GM10266 (cell line): ENCODE results near the gene PLA2G4D.
"Not testable (repeated sequence)": the region's sequence is repeated elsewhere in the genome, so short reads cannot be mapped to it uniquely, and the experiment has no call there.

ENCODE experiments used
- DNase-seq: peaks from one replicate; pipeline ENCODE4 v3.0.0; 2012; ENCODE audit errors: extremely low spot score
- TF ChIP-seq, protein P1 (sequence below): IDR thresholded peaks from 2 replicates; pipeline ENCODE4 v1.5.1; 2012; ENCODE audit warnings: mild to moderate bottlenecking, low read depth; ENCODE audit not compliant: control insufficient read depth, insufficient read depth; ENCODE audit errors: missing control alignments

The PLA2G4D gene

DNA sequence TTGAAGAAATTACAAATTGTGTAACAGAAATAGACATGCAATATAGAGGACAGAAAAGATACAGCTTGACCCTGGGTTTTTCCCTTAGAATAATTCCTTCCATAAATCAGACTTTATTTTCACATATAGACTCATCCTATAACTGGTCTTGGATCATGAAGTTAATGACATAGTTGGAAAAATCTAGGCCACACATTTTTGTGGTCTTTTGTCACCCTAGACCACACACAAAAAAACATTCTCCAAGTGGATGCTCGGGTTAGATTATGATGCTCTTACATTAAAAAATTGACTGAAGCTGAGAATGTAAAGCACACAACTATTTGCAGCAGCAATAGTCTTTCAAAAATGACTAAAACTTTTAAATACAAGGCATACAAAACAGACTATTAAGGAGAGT, 7.5 kb upstream of the PLA2G4D start:
- TF ChIP-seq, protein P1, sequence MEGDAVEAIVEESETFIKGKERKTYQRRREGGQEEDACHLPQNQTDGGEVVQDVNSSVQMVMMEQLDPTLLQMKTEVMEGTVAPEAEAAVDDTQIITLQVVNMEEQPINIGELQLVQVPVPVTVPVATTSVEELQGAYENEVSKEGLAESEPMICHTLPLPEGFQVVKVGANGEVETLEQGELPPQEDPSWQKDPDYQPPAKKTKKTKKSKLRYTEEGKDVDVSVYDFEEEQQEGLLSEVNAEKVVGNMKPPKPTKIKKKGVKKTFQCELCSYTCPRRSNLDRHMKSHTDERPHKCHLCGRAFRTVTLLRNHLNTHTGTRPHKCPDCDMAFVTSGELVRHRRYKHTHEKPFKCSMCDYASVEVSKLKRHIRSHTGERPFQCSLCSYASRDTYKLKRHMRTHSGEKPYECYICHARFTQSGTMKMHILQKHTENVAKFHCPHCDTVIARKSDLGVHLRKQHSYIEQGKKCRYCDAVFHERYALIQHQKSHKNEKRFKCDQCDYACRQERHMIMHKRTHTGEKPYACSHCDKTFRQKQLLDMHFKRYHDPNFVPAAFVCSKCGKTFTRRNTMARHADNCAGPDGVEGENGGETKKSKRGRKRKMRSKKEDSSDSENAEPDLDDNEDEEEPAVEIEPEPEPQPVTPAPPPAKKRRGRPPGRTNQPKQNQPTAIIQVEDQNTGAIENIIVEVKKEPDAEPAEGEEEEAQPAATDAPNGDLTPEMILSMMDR = no peak
- no peak for DNase-seq

DNA sequence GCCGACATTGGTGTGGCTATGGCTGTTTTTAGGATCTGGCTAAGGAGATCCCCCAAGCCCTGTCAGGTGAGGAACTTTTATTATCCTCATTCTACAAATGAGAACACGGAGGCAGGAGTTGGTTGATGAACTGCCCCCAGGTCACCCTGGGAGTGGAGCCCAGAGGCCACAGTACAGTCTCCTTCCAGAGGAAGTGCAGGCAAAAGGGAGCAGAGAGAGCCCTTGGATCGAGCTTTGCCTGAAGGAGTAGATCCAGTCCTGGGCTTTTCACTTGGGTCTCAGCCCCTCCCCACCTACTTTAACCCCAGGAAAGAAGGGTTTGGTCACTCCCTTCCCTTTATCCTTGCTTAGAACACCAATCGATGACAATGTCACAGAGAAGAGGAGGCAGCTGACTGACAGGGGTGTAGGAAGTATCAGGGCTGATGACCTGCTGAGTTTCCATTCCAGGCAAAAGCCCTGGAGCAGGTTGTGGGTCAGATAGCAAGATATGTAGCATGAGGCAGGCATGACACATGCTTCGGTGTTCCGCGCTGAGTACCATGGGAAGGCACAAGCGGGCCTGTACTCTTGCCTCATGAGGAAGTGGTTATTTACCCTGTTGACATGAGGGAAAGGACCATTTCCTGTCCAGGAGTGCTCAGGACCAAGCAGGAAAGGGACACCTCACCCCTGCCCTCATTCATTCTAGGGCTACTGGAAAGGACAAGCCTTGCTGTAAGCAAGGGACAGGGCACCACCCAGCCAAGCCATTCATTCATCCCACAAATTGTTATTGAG, 5.8 kb upstream of the PLA2G4D start:
- DNase-seq = no peak
- TF ChIP-seq, protein P1 = no peak

DNA sequence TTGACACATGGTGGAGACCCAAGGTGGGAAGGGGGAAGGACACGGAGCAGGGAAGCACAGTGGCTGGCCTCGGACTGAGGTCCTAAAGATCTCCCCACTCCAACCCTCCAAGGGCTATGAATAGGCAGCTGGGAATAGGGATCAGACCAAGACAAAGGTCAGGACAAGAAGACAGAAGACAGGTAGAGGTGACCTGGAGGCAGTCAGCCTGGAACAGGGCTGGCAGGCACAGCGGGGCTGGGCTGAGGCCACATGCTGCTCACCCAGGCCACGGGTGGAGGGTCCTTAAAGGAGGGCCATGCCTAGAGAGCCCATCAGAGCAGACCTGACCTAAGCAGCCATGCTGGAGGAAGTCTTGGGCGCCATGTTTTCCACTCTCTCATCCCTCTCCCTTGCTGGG, 2.7 kb upstream of the PLA2G4D start:
- DNase-seq = no peak
- TF ChIP-seq, protein P1 = no peak

DNA sequence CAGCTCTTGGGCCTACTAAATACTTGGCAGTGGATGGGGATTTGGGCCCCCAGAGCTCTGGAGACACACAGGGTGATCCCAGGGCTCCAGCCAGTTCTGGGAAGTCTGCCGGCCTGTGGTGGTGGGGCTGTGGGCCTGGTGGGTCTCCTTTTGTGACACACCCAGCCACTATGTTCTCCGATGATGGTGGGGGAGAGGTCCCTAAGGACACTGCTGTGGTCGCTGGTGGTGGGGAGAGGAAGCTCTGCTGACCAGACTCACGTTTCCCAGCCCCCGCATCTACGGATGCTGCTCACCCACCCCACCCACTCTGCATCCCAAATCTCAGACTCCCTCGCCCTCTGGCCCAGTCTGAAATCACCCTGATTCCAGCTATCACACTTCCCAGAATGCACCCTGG, 396 bp downstream of the PLA2G4D start:
- DNase-seq = no peak
- TF ChIP-seq, protein P1 = no peak

DNA sequence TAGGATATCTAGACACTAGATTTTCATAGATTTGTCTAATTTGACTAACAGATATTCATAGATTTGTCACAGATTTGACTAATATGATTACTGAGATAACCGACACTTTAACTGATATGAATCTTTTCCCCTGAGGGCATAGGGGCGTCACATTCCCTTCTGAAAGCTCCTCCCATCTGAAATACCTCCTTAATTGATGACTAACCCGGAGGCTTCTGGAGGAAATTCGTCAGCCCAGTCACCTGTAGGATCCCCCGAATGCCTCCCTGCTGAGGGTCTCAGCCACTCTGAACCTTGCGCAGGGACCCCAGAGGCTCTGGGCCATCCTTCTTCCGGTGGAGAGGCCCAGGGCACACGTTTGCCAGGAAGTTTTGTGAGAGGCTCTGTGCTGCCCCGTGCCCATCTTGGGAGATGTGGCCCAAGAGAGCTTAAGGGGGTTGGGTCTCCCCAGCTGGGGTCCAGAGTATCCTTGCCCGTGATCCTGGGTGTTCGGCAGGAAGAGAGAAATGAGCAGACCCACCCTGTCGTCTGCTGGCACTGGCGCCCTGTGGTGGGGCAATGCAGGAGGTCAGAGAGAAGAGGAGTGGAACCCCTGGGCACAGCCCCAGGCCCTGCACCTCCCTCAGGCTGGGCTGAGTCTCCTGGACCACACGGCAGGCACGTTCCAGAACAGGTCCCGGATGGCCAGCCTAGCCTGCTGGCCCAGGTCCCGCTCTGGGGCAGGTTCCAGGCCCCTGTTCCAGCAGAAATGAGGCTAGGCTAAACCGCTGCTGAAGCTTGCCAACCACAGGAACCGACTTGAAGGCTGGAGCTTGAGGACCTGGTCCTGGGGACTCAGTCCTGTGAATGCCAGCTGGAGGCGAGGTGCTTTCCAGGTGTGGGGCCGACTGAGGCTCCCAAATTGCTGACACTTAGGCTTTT, 1.7 kb downstream of the PLA2G4D start:
- TF ChIP-seq, protein P1 = no peak

DNA sequence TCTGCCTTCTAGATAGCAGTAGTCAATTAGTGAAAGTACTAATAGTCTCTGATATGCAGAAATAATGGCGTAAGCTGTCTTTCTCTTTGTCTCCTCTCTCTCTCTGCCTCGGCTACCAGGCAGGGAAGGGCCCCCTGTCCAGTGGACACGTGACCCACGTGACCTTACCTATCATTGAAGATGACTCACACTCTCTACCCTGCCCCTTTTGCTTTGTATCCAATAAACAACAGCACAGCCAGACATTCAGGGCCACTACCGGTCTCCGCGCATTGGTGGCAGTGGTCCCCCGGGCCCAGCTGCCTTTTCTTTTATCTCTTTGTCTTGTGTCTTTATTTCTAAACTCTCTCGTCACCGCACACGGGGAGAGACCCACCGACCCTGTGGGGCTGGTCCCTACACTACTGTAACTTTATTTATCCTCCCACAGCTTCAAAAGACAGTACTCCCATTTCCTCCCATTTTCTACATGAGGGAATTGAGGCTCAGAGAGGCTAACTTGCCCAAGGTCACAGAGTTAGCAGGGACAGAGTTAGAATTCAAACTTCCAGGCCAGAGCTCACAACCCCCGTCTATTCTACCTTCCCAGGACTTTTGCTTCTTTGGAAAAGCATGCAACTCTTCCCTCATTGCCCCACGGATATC, 2.5 kb downstream of the PLA2G4D start:
- DNase-seq = not testable (repeated sequence)

More for the DNA sequence above, 1.7 kb downstream of the PLA2G4D start:
- DNase-seq = no peak

DNA sequence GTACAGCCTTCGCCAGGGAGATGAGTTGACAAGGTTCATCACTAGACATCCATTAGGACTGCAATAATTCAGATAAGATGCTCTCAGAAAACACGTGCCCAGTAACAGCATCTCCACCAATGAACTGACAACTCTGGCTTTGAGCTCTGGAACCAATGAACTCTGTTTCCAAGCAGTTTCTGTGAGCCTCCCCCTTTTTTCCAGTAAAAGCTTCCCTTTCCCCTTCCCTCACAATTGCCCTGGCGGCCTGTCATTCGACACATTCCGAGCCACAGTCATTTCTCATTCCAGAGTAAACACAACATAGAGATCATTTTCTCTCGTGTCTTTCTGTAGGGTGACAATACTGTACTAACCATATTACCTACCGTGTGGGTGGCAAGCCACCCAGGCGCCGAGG, 3.6 kb downstream of the PLA2G4D start:
- DNase-seq = no peak
- TF ChIP-seq, protein P1 = no peak
